IPS-18a (cell line): ENCODE data around the gene JOSD2.

Source experiments
- H3K27ac ChIP-seq: one replicate; pipeline ENCODE4 v1.5.1; 2013; ENCODE audit warnings: low read length
- H3K27me3 ChIP-seq: one replicate; pipeline ENCODE4 v1.6.1; 2013; ENCODE audit warnings: mild to moderate bottlenecking, low read length; ENCODE audit not compliant: control insufficient read depth, insufficient read depth
- H3K36me3 ChIP-seq: one replicate; pipeline ENCODE4 v1.6.1; 2013; ENCODE audit warnings: low read depth, low read length; ENCODE audit not compliant: control insufficient read depth
- H3K4me1 ChIP-seq: one replicate; pipeline ENCODE4 v1.6.1; 2013; ENCODE audit warnings: low read depth, low read length; ENCODE audit not compliant: control insufficient read depth
- H3K4me3 ChIP-seq: one replicate; pipeline ENCODE4 v1.5.1; 2013; ENCODE audit warnings: low read length
- H3K9ac ChIP-seq: one replicate; pipeline ENCODE4 v1.6.1; 2013; ENCODE audit warnings: mild to moderate bottlenecking, low read length, moderate library complexity
- H3K9me3 ChIP-seq: one replicate; pipeline ENCODE4 v1.6.1; 2013; ENCODE audit warnings: low read depth, low read length; ENCODE audit not compliant: control insufficient read depth

JOSD2 gene

DNA sequence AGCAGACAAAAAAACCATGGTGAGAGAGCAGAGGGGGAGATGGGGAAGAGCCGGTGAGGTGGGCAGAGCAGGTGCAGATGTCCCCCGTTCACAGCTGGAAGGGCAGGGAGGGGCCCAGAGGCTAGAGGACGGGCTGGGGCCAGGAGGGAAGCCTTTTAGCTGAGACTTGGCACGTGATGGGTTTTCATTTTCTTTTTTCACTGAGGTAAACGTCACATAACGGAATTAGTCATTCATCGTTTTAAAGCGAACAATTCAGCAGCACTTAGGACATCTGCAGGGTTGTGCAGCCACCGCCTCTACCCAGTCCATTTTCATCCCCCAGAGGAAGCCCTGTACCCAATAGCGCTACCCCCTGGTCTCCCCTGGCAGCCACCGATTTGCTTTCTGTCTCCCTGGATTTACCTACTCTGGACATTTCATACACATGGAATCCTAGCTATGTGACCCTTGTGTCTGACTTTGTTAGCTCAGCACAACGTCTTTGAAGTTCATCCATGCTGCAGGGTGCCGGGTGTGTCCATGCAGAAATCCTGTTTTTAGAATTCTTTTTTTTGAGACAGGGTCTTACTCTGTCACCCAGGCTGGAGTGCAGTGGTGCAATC is 50.7 kb downstream of the JOSD2 start:
- H3K9me3 ChIP-seq, result no peaks in the 10 kb centered on the region
- no peaks in the 10 kb centered on the region for H3K27me3 ChIP-seq
- no peak overlapping the region for H3K9ac ChIP-seq
- H3K36me3 ChIP-seq, result no peaks in the 10 kb centered on the region
- no peak overlapping the region for H3K4me3 ChIP-seq
- no peaks in the 10 kb centered on the region for H3K4me1 ChIP-seq
- H3K27ac ChIP-seq, result no peak overlapping the region

DNA sequence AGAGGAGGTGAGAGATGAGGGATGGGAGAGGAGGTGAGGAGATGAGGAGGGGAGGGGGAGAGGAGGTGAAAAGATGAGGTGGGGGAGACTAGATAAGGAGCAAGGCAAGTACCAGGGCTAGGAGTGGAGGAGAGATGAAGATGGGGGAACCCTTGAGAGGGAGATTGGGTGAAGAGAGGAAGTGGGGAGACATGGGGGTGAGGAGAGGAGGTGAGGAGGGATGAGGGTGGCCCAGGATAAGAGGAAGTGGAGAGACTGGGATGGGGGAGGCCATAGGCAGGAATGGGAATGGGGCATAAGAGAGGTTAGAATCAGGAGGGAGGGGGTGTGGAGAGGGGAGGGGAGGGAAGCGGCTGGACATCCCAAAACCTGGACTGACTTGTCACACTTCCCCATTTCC is 51.4 kb downstream of the JOSD2 start:
- no peak overlapping the region for H3K9ac ChIP-seq
- no peaks in the 10 kb centered on the region for H3K36me3 ChIP-seq
- no peaks in the 10 kb centered on the region for H3K4me1 ChIP-seq
- no peak overlapping the region for H3K27ac ChIP-seq
- no peak overlapping the region for H3K4me3 ChIP-seq
- no peaks in the 10 kb centered on the region for H3K9me3 ChIP-seq
- no peaks in the 10 kb centered on the region for H3K27me3 ChIP-seq

DNA sequence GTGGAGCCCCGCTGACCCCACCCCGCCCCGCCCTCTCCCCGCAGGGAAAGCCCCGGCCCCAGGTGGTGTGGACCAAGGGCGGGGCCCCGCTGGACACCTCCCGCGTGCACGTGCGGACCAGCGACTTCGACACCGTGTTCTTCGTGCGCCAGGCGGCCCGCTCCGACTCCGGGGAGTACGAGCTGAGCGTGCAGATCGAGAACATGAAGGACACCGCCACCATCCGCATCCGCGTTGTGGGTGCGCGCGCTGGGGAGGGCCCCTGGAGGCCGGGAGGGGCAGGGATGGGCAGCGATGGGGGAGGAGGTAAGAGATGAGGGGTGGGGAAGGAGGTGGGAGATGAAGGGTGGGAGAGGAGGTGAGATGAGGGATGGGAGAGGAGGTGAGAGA is 51.9 kb downstream of the JOSD2 start:
- Histone ChIP-seq H3K9me3 (no peaks in the 10 kb centered on the region), H3K4me3 (no peak overlapping the region), H3K27me3 (no peaks in the 10 kb centered on the region), H3K27ac (no peak overlapping the region), H3K4me1 (no peaks in the 10 kb centered on the region), H3K9ac (no peak overlapping the region), H3K36me3 (no peaks in the 10 kb centered on the region)

DNA sequence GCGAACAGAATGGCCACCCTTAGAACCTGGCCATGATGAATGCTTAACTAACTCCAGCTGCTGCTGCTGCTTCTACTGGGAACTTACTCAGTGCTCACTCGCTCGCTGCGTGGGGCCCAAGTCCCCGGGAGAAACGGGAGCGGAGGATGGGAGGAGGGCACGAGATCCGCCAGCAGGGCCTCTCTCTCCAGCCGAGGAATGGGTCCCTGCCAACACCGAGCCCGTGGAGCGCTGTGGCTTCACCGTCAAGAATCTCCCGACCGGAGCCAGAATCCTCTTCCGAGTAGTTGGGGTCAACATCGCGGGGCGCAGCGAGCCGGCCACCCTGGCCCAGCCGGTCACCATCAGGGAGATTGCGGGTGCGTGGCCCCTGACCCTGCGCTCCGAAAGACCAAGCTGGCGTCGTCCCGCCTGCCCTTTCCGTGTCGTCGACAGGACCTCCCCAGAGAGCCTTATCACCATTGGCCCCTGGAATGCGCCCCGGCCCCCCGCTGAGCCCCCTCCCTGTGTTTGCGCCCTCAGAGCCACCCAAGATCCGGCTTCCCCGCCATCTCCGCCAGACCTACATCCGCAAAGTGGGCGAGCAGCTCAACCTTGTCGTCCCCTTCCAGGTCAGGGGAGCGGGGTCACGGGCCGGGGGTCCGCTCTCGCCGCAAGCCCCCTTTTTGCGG is 52.5 kb downstream of the JOSD2 start:
- no peaks in the 10 kb centered on the region for H3K9me3 ChIP-seq
- no peaks in the 10 kb centered on the region for H3K27me3 ChIP-seq
- no peak overlapping the region for H3K27ac ChIP-seq
- H3K4me1 ChIP-seq, result no peaks in the 10 kb centered on the region
- H3K36me3 ChIP-seq, result no peaks in the 10 kb centered on the region
- no peak overlapping the region for H3K9ac ChIP-seq
- no peak overlapping the region for H3K4me3 ChIP-seq

DNA sequence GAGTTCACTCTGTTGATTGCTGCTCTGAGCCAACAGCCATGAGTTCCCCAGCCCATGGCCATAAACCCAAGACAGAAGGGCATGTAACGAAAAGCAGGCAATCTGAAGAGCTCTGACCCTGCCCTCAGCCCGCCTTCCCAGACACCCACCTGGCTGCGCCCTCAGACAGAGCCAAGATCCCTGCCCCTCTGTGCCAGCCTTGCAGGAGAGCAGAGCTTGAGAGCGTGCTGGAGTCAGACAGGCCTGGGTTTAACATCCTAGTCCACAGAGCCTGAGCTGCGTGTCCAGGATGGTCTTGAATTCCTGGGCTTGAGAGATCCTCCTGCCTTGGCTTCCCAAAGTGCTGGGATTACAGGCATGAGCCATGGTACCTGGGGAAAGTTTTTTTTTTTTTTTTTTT is 53.7 kb downstream of the JOSD2 start:
- Histone ChIP-seq H3K27ac (no peak overlapping the region), H3K4me3 (no peak overlapping the region), H3K4me1 (no peaks in the 10 kb centered on the region), H3K36me3 (no peaks in the 10 kb centered on the region), H3K9me3 (no peaks in the 10 kb centered on the region), H3K9ac (no peak overlapping the region), H3K27me3 (no peaks in the 10 kb centered on the region)
